HepG2 (cell line): Measurements from ENCODE around the gene PRDX3. TPM values are rescaled to one million over a fixed set of nuclear protein-coding genes. Genes with fewer than 3 reads are reported as not detected.

Experiments used
- ATF2 ChIP-seq: sonication (generic); formaldehyde crosslinking; IDR thresholded peaks from 2 replicates; pipeline ENCODE4 v1.4.0; 2020; ENCODE audit warnings: missing genetic modification reagents
- ATF4 ChIP-seq, 2 experiments: fragments of 450-650 bp in 1 of 2; sonication (generic) in 1 of 2; formaldehyde crosslinking; IDR thresholded peaks; 2 replicates each; pipeline versions ENCODE4 v1.5.0 to v1.8.0; 2020 to 2022; ENCODE audit warnings: mild to moderate bottlenecking in 1 of 2, missing genetic modification reagents in 1 of 2
- BCL6 ChIP-seq: IDR thresholded peaks from 2 replicates; pipeline ENCODE4 v1.6.1; 2016; ENCODE audit warnings: missing genetic modification reagents, missing compliant biosample characterization
- BRF2 ChIP-seq: sonication (generic); formaldehyde crosslinking; IDR thresholded peaks from 2 replicates; pipeline ENCODE4 v1.8.1; 2022; ENCODE audit warnings: mild to moderate bottlenecking, missing genetic modification reagents
- CENPX ChIP-seq: sonication (generic); formaldehyde crosslinking; IDR thresholded peaks from 2 replicates; pipeline ENCODE4 v1.9.0; 2021; ENCODE audit warnings: mild to moderate bottlenecking, missing genetic modification reagents, moderate library complexity
- CERS6 ChIP-seq: sonication (generic); formaldehyde crosslinking; IDR thresholded peaks from 2 replicates; pipeline ENCODE4 v1.5.0; 2020; ENCODE audit warnings: missing genetic modification reagents
- FIP1L1 ChIP-seq: fragments of 200-400 bp; formaldehyde crosslinking; IDR thresholded peaks from 2 replicates; pipeline ENCODE4 v1.6.1; 2018; ENCODE audit warnings: low read depth, mild to moderate bottlenecking, low read length, moderate library complexity, borderline replicate concordance; ENCODE audit not compliant: insufficient read depth
- FOXA1 ChIP-seq, 2 experiments: fragments of 450-650 bp in 1 of 2; sonication (generic) in 1 of 2; formaldehyde crosslinking in 1 of 2; IDR thresholded peaks; 2 replicates each; pipeline versions ENCODE4 v1.4.0 to v1.6.1; 2016 to 2020; ENCODE audit warnings: missing genetic modification reagents in 1 of 2
- FOXC1 ChIP-seq: sonication (generic); formaldehyde crosslinking; IDR thresholded peaks from 2 replicates; pipeline ENCODE4 v1.8.0; 2022; ENCODE audit warnings: mild to moderate bottlenecking, missing genetic modification reagents, borderline replicate concordance
- HDAC2 ChIP-seq: sonication (generic); formaldehyde crosslinking; IDR thresholded peaks from 2 replicates; pipeline ENCODE4 v1.4.0; 2020; ENCODE audit warnings: missing genetic modification reagents
- MLX ChIP-seq: IDR thresholded peaks from 2 replicates; pipeline ENCODE4 v1.6.1; 2016
- MTERF4 ChIP-seq: sonication (generic); formaldehyde crosslinking; IDR thresholded peaks from 2 replicates; pipeline ENCODE4 v1.8.0; 2023; ENCODE audit warnings: mild to moderate bottlenecking, missing genetic modification reagents
- MXD4 ChIP-seq: IDR thresholded peaks from 2 replicates; pipeline ENCODE4 v1.6.1; 2016; ENCODE audit warnings: mild to moderate bottlenecking, missing biosample characterization, missing genetic modification reagents
- MXI1 ChIP-seq: IDR thresholded peaks from 3 replicates; pipeline ENCODE4 v1.6.1; 2012; ENCODE audit warnings: low read depth, low read length, inconsistent platforms, borderline replicate concordance
- NR2F6 ChIP-seq, 2 experiments: IDR thresholded peaks; 2 replicates each; pipeline ENCODE4 v1.6.1; 2016; ENCODE audit warnings: antibody characterized with exemption in 1 of 2, mild to moderate bottlenecking in 1 of 2
- REXO4 ChIP-seq: sonication (generic); formaldehyde crosslinking; IDR thresholded peaks from 2 replicates; pipeline ENCODE4 v1.8.0; 2022; ENCODE audit warnings: missing genetic modification reagents, mild to moderate bottlenecking, borderline replicate concordance
- SOX13 ChIP-seq, 3 experiments: fragments of 450-650 bp in 1 of 3; sonication (generic) in 1 of 3; formaldehyde crosslinking in 1 of 3; IDR thresholded peaks in 2 of 3; conservative IDR thresholded peaks in 1 of 3; 2 replicates each; pipeline versions ENCODE4 v1.5.0 to v1.6.1; 2016 to 2020; ENCODE audit warnings: antibody characterized with exemption in 1 of 3, mild to moderate bottlenecking in 1 of 3, missing compliant biosample characterization in 1 of 3, missing genetic modification reagents in 1 of 3, moderate library complexity in 1 of 3
- SOX5 ChIP-seq: IDR thresholded peaks from 2 replicates; pipeline ENCODE4 v1.6.1; 2016; ENCODE audit warnings: borderline replicate concordance
- USF2 ChIP-seq, 2 experiments: sonication (generic) in 1 of 2; formaldehyde crosslinking in 1 of 2; IDR thresholded peaks; 2 replicates each; pipeline versions ENCODE4 v1.5.1 to v1.6.1; 2011 to 2020; ENCODE audit warnings: borderline replicate concordance in 1 of 2, low read depth in 1 of 2, low read length in 1 of 2, mild to moderate bottlenecking in 1 of 2, missing genetic modification reagents in 1 of 2, moderate library complexity in 1 of 2
- ZMYM3 ChIP-seq: sonication (generic); formaldehyde crosslinking; IDR thresholded peaks from 2 replicates; pipeline ENCODE4 v1.5.1; 2020; ENCODE audit warnings: mild to moderate bottlenecking, missing genetic modification reagents
- polyA plus RNA-seq, 8 experiments: library from polyadenylated mRNA; depleted of rRNA in 3 of 8; stranded (reverse) in 7 of 8; unstranded in 1 of 8; fragments of >200 nt; fragmentation: Illumina TruSeq in 4 of 8; extraction: Trizol in 4 of 8; gene quantifications; 2 replicates each; pipeline versions ENCODE4 v1.2.1 to v1.2.3, GENCODE V29; 2011 to 2016; ENCODE audit warnings: low read depth in 4 of 8, missing spikeins in 1 of 8, mixed read lengths in 1 of 8; ENCODE audit not compliant: insufficient read depth in 1 of 8
- total RNA-seq, 5 experiments: library from RNA; depleted of rRNA; stranded (reverse); fragments of >200 nt; fragmentation: Illumina TruSeq; extraction: Trizol; gene quantifications; 2 replicates each; pipeline ENCODE4 v1.2.3, GENCODE V29; 2016; ENCODE audit warnings: low read depth in 1 of 5

The PRDX3 gene
- total and polyA plus RNA-seq, 2 of the 13 experiments (the other 11 are each of a cell fraction or from before 2014, with no cell fraction given): 407 to 565 TPM

GRCh38 chr10:119197921-119198320, 19.3 kb upstream of the PRDX3 start (continued):
- TF ChIP-seq USF2 (IDR thresholded peaks at IDR 0.05; ENCODE audit: low read depth, low read length) (no peak), USF2 (CRISPR knock-in tag; IDR thresholded peaks at IDR 0.05; ENCODE audit: borderline replicate concordance) (no peak), BRF2 (CRISPR knock-in tag) (no peak), ZMYM3 (peak; percentile 51; the same call in 1 of the 2 replicates), FOXA1 (IDR thresholded peaks at IDR 0.05) (no peak), FOXA1 (CRISPR knock-in tag; IDR thresholded peaks at IDR 0.05) (peak; percentile 9; the same call in 1 of the 2 replicates), SOX13 (IDR thresholded peaks at IDR 0.05) (no peak), SOX13 (CRISPR knock-in tag; conservative IDR thresholded peaks at IDR 0.05 in 1 of 2, IDR thresholded peaks at IDR 0.05 in 1 of 2) (peak in 1 of 2 experiments; percentile 38; a peak in 1 of 4 replicates), MLX (CRISPR knock-in tag) (no peak), MXI1 (no peak), MTERF4 (CRISPR knock-in tag) (no peak), MXD4 (CRISPR knock-in tag) (no peak), ATF2 (no peak), NR2F6 (IDR thresholded peaks at IDR 0.05) (peak; percentile 31; the same call in 1 of the 2 replicates), NR2F6 (CRISPR knock-in tag; IDR thresholded peaks at IDR 0.05) (no peak), FOXC1 (CRISPR knock-in tag) (no peak), ATF4 (CRISPR knock-in tag; IDR thresholded peaks at IDR 0.05) (no peak), REXO4 (CRISPR knock-in tag) (no peak), FIP1L1 (no peak), BCL6 (CRISPR knock-in tag) (no peak), CERS6 (CRISPR knock-in tag) (no peak), CENPX (CRISPR knock-in tag) (no peak), SOX5 (peak; percentile 54; the same call in 1 of the 2 replicates), HDAC2 (no peak)
